Ovary (tissue), 9 donors: ENCODE measurements around the gene ATP1A3. TPM values are rescaled to one million over a fixed set of nuclear protein-coding genes. Genes with fewer than 3 reads are reported as not detected.

ENCODE experiments used
- DNase-seq, 5 donors: peaks; one replicate each; pipeline ENCODE4 v3.0.0-alpha.2; 2019 to 2020
- H3K27ac ChIP-seq, 2 donors: fragments of 200-600 bp; one replicate each; pipeline versions ENCODE4 v1.5.1 to v1.8.0; 2019 to 2022
- H3K27me3 ChIP-seq: fragments of 200-600 bp; one replicate; pipeline ENCODE4 v1.8.0; 2022
- H3K36me3 ChIP-seq: fragments of 200-600 bp; sonication (generic); one replicate; pipeline ENCODE4 v1.5.1; 2019
- H3K4me1 ChIP-seq: one replicate; pipeline ENCODE4 v1.8.1; 2013; ENCODE audit warnings: mild to moderate bottlenecking, moderate library complexity; ENCODE audit not compliant: insufficient read depth
- H3K4me3 ChIP-seq: fragments of 200-600 bp; sonication (generic); one replicate; pipeline ENCODE4 v1.5.1; 2017
- H3K9me3 ChIP-seq, 2 donors: fragments of 200-600 bp in 1 of 2; sonication (generic) in 1 of 2; one replicate each; pipeline versions ENCODE4 v1.5.1 to v1.8.1; 2013 to 2019; ENCODE audit warnings: mild to moderate bottlenecking in 1 of 2, moderate library complexity in 1 of 2
- EP300 ChIP-seq: sonication (generic); formaldehyde crosslinking; IDR thresholded peaks from one replicate; pipeline ENCODE4 v1.6.1; 2017; ENCODE audit warnings: antibody characterized with exemption
- POLR2A ChIP-seq: fragments of 450-650 bp; IDR thresholded peaks from one replicate; pipeline ENCODE4 v1.6.1; 2017; ENCODE audit warnings: antibody characterized with exemption, mild to moderate bottlenecking, moderate library complexity
- WGBS, 3 donors: extraction: QIAGEN DNeasy Blood & Tissue Kit in 1 of 3; methylation state at CpG; one replicate each; pipeline versions ENCODE4 v1.1.5 to v1.1.7; 2013 to 2017; 5-methylcytosine and 5-hydroxymethylcytosine counted together
- intact Hi-C, 4 donors: fragments of 100-400 bp; cut with DNase I; formaldehyde crosslinking; loops; one replicate each; pipeline versions ENCODE4 v1.11.0 to v1.15.1; 2022 to 2023
- polyA plus RNA-seq, 2 donors: library from polyadenylated mRNA; stranded (reverse); fragments of 200-250 nt in 1 of 2; fragments of 350-450 nt in 1 of 2; fragmentation: Illumina TruSeq in 1 of 2; extraction: RNeasy Lipid Tissue Mini Kit (QIAGEN cat#74804) in 1 of 2; gene quantifications; one replicate each; pipeline ENCODE4 v1.2.3, GENCODE V29; 2013 to 2014
- total RNA-seq, 7 donors: library from RNA; depleted of rRNA in 2 of 7; stranded (reverse); fragments of >200 nt in 2 of 7; fragmentation: NEBNext Ultra II Directional in 3 of 7; extraction: Animal tissue kit (Norgen Biotek cat#: 25700) in 3 of 7; gene quantifications; one replicate each; pipeline versions ENCODE4 v1.1.0 to v1.2.4, GENCODE V29; 2016 to 2023
- TF ChIP-seq, protein P1 (sequence below), 3 donors: fragments of 450-650 bp in 2 of 3; fragments of 200-600 bp in 1 of 3; IDR thresholded peaks; one replicate each; pipeline versions ENCODE4 v1.5.1 to v1.8.0; 2016 to 2022; ENCODE audit warnings: antibody characterized with exemption in 3 of 3, mild to moderate bottlenecking in 1 of 3
- donor health status: DM: no; HTN: no; CAD: no; lungs with moderate emphysema.
- donor health status: DM: no; HTN: no; CAD: no.
- donor health status: Bipolar disorder and iron deficiency.
- donor health status: DM: yes; HTN: yes; CAD: no.
- donor health status: DM: no; HTN: no; CAD: no.
- donor health status: DM: yes; HTN: yes; CAD: no.

Gene ATP1A3
- total and polyA plus RNA-seq, 9 donors: 0.02 to 0.33 (median 0.32) TPM; not detected in 6

DNA sequence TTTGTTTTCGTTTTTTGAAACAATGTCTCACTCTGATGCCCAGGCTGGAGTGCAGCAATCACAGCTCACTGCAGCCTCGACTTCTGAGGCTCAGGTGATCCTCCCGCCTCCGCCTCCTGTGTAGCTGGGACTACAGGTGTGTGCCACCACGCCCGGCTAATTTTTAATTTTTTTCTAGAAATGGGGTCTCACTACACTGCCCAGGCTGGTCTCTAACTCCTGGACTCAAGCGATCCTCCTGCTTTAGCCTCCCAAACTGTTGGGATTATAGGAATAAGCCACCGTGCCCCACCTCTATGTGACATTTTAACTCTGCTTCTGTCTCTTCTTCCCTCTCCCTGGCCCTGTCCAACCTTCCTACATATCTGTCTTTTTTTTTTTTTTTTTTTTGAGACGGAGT, 5.1 kb downstream of the ATP1A3 start:
- H3K9me3 ChIP-seq: no peaks in the 10 kb centered on the region
- no peak for DNase-seq
- H3K4me3 ChIP-seq: no peak overlapping the region
- WGBS, 3 donors: 83 to 89% (median 84%) methylated on average over 9 of the region's 9 CpGs
- intact Hi-C loops: no loop called here
- TF ChIP-seq POLR2A: no peak
- no peak for TF ChIP-seq EP300
- TF ChIP-seq, protein P1, sequence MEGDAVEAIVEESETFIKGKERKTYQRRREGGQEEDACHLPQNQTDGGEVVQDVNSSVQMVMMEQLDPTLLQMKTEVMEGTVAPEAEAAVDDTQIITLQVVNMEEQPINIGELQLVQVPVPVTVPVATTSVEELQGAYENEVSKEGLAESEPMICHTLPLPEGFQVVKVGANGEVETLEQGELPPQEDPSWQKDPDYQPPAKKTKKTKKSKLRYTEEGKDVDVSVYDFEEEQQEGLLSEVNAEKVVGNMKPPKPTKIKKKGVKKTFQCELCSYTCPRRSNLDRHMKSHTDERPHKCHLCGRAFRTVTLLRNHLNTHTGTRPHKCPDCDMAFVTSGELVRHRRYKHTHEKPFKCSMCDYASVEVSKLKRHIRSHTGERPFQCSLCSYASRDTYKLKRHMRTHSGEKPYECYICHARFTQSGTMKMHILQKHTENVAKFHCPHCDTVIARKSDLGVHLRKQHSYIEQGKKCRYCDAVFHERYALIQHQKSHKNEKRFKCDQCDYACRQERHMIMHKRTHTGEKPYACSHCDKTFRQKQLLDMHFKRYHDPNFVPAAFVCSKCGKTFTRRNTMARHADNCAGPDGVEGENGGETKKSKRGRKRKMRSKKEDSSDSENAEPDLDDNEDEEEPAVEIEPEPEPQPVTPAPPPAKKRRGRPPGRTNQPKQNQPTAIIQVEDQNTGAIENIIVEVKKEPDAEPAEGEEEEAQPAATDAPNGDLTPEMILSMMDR (IDR thresholded peaks at IDR 0.05): no peak
- H3K36me3 ChIP-seq: no peaks in the 10 kb centered on the region
- H3K4me1 ChIP-seq: no peaks in the 10 kb centered on the region
- H3K27ac ChIP-seq: no peak overlapping the region
- H3K27me3 ChIP-seq: no peaks in the 10 kb centered on the region

GRCh38 chr19:41987141-41987860, 6.7 kb downstream of the ATP1A3 start:
- intact Hi-C loops: no loop called here
- Histone ChIP-seq H3K4me3 (no peak overlapping the region), H3K4me1 (no peaks in the 10 kb centered on the region), H3K36me3 (no peaks in the 10 kb centered on the region), H3K27me3 (no peaks in the 10 kb centered on the region), H3K9me3 (no peaks in the 10 kb centered on the region), H3K27ac (no peak overlapping the region)
- no peak for DNase-seq
- TF ChIP-seq, protein P1 (IDR thresholded peaks at IDR 0.05): no peak
- TF ChIP-seq POLR2A: no peak
- TF ChIP-seq EP300: no peak
- WGBS, 3 donors: 81 to 84% (median 83%) methylated on average over 10 of the region's 10 CpGs

DNA sequence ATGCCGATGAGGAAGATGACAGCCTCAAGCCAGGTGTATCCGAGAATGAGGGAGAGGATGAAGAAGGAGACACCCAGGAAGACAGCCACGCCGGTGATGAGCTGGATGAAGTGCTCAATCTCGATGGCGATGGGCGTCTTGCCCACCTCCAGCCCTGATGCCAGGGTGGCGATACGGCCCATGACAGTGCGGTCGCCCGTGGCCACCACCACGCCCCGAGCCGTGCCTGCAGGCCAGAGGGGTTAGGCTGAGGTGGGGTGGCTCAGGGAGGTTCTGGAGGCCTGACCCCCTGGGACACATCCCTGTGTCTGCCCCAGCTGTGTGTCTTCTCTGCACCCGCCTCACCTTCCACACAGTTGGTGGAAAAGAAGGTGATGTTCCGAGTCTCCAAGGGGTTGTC, 9.1 kb downstream of the ATP1A3 start:
- no peak overlapping the region for H3K27ac ChIP-seq
- no peaks in the 10 kb centered on the region for H3K27me3 ChIP-seq
- WGBS, 3 donors: 85 to 87% (median 85%) methylated on average over 17 of the region's 17 CpGs
- intact Hi-C loops: no loop called here
- H3K4me1 ChIP-seq: no peaks in the 10 kb centered on the region
- no peak for TF ChIP-seq EP300
- TF ChIP-seq, protein P1 (IDR thresholded peaks at IDR 0.05): no peak
- TF ChIP-seq POLR2A: no peak
- H3K36me3 ChIP-seq: no peaks in the 10 kb centered on the region
- no peaks in the 10 kb centered on the region for H3K9me3 ChIP-seq
- no peak for DNase-seq
- no peak overlapping the region for H3K4me3 ChIP-seq

- TF ChIP-seq, protein P1 (IDR thresholded peaks at IDR 0.05): no peak
- TF ChIP-seq POLR2A (no peak), EP300 (no peak)
- H3K36me3 ChIP-seq: no peaks in the 10 kb centered on the region
- no peak for DNase-seq
- no peak overlapping the region for H3K4me3 ChIP-seq
- H3K4me1 ChIP-seq: no peaks in the 10 kb centered on the region
- no peaks in the 10 kb centered on the region for H3K27me3 ChIP-seq
- intact Hi-C loops: no loop called here
- 78 to 85% (median 81%) methylated on average over 15 of the region's 15 CpGs for WGBS, 3 donors
- H3K9me3 ChIP-seq: no peaks in the 10 kb centered on the region
- no peak overlapping the region for H3K27ac ChIP-seq
These were observed 12.3 kb downstream of the ATP1A3 start for GRCh38 chr19:41981724-41982123.
